Retinal pigment epithelial cell (primary cell): Measurements from ENCODE around the gene GRIK5.
A peak's percentile ranks its signal among the peaks of the same experiment; 100 is the strongest.

Source experiments
- DNase-seq: peaks from one replicate; pipeline ENCODE4 v3.0.0-alpha.2; 2010; ENCODE audit warnings: low read depth
- H3K4me3 ChIP-seq: 2 replicates; pipeline ENCODE4 v1.5.1; 2011; ENCODE audit warnings: mild to moderate bottlenecking, low read length, control low read depth, moderate library complexity
- TF ChIP-seq, protein P1 (sequence below): conservative IDR thresholded peaks from 2 replicates; pipeline ENCODE4 v1.5.1; 2011; ENCODE audit warnings: low read depth, low read length, control low read depth, inconsistent platforms

GRIK5 gene

DNA sequence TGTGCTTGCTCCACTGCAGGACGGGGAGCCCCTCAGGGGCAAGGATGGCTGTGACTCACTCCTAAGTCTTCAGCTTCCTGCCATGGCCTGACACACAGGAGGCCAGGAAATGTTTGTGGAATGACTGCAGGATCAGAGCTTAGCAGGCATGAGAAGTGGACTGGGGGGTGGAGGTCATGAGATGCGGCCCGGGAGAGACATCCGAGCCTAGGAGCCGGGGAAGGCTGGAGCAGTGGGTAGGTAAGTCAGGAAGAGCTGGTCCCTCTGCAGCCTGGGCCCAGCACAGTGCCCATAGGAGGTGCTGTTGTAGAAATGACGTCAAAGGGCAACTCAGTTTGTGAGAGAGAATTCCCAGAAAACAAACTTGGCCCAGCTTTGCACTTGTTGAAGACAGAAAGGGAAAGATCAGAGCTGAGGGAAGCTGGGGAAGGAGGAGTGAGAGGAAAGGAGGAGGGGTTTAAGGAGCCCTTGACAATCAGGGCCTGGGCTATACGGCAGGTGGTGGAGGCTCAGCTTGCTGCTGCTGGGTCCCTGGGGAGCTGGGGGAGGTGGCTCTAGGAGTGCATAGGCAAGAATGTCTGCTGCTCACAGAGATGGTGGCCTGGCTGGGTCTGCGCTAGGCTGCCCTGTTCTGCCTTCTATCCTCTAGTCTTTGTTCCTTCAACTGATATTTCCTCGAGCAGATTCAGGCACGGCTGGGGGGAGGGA is 43.8 kb upstream of the GRIK5 start:
- TF ChIP-seq, protein P1, sequence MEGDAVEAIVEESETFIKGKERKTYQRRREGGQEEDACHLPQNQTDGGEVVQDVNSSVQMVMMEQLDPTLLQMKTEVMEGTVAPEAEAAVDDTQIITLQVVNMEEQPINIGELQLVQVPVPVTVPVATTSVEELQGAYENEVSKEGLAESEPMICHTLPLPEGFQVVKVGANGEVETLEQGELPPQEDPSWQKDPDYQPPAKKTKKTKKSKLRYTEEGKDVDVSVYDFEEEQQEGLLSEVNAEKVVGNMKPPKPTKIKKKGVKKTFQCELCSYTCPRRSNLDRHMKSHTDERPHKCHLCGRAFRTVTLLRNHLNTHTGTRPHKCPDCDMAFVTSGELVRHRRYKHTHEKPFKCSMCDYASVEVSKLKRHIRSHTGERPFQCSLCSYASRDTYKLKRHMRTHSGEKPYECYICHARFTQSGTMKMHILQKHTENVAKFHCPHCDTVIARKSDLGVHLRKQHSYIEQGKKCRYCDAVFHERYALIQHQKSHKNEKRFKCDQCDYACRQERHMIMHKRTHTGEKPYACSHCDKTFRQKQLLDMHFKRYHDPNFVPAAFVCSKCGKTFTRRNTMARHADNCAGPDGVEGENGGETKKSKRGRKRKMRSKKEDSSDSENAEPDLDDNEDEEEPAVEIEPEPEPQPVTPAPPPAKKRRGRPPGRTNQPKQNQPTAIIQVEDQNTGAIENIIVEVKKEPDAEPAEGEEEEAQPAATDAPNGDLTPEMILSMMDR = peak; percentile 45
- no peak overlapping the region for H3K4me3 ChIP-seq
- peak; percentile 91 for DNase-seq

DNA sequence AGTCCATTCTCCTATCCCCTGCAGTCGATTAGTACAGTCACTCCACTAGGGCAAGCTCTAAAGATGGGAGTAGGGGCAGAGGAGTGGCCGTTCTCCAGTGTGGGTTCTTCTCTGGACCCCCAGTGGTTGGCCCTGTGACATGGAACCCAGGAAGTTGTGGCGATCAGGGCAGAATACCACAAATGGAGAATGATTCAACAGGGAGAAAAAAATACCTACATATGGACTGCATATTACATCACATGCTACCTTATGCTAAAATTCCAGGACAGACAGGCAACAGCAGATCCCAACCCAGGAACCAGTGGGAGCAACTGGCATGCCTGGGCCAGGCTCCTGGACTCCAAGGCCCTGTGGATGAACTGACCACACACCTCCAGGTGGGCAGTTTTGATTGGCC is 41.8 kb upstream of the GRIK5 start:
- TF ChIP-seq, protein P1 = no peak
- DNase-seq = no peak
- H3K4me3 ChIP-seq = no peak overlapping the region

DNA sequence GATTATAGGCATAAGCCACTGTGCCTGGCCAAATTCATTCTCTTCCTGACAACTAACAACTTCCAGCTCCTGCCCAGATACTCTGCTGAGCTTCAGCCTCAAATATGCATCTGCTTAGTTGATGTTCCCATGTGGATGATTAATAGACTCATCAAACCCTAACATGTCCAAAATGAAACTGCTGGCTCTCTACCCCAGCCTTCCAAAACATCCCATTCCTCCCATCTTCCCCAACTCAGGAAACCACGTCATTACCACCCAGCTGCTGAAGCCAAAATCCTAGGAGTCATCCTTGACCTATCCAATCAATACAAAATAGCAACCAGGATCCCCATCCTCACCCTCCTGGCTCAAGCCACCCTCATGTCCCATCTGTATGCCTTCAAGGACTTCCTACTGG is 41.4 kb upstream of the GRIK5 start:
- TF ChIP-seq, protein P1 = no peak
- DNase-seq = no peak
- H3K4me3 ChIP-seq = no peak overlapping the region

DNA sequence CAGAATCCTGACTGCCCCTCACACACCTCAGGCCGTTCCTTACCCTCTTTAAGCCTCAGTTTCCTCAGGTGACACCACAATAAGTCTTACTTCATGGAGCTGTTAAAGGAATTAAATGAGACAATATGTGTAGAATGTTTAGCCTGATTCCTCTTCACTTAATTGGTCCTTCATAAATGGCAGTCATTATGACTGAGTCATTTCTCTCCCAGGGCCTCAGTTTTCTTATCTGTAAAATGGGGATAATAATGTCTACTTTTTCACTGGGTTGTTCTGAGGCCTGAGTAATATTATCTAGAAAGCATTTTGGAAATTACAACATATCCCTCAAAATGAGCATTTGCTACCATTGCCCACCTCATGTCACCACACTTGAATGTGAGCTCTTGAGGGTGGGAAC is 40.7 kb upstream of the GRIK5 start:
- DNase-seq = no peak
- H3K4me3 ChIP-seq = no peak overlapping the region
- TF ChIP-seq, protein P1 = no peak

DNA sequence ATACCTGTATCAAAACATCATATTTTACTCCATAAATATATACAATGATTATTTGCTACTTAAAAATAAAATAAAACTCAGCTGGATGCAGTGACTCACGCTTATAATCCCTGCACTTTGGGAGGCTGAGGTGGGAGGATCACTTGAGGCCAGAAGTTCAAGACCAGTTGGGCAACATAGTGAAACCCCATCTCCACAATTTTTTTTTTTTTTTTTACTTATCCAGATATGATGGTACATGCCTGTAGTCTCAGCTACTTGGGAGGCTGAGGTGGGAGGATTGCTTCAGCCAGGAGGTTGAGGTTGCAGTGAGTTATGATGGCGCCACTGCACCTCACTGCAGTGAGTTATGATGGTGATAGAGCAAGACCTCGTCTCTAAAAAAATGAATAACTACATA is 39.9 kb upstream of the GRIK5 start:
- DNase-seq = no peak
- TF ChIP-seq, protein P1 = no peak
- H3K4me3 ChIP-seq = no peak overlapping the region

DNA sequence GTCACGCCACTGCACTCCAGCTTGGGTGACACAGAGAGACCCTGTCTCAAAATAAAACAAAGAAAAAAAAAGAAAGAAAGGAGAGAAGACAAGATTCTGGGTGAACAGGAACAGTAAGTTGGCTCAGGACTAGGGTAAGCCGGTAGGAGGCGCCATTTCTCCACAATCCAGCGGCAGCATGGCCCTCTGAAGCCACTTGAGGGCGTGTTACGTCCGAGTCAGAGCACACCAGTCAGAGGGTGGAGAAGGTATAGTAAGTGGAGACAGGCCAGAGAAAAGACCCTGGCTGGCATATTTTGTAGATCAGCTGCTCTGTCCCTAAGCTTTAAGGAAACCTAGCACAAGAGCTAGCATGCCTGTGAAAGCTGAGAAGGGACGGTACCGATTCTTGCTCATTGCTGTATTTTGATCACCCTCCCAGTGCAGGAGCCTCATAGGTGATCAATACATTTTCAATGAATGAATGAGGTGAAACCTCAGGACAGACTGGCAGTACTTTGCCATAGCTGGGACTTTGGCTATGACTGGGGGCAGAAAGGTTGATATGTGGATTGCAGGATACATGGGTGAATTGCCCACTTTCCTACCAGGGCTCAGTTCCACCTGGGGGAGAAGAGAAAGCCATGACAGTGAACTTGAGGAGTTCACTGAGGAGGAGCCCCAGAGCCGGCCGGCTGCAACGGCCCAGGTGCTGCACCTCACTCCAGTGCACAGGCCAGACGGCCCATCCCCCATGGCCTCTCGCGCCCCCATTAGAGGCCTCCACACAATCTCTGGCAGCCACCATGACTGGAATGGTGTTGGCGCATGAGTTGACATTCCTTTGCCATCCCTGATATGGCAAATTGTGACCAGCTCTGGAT is 38.8 kb upstream of the GRIK5 start:
- peak; percentile 54 for DNase-seq
- TF ChIP-seq, protein P1 = peak; percentile 100
- no peak overlapping the region for H3K4me3 ChIP-seq
